Measurements from ENCODE around the gene GSTP1. TPM values are rescaled to one million over a fixed set of nuclear protein-coding genes. Genes with fewer than 3 reads are reported as not detected.

GSTP1 gene
- total RNA-seq, 2 donors from 2014 or later: 543 to 842 TPM

GRCh38 chr11:67626970-67627369 lies 43.4 kb downstream of the GSTP1 start:
- no peak overlapping the region for H3K9ac ChIP-seq (ENCODE audit: low read depth in 2 of 2, low read length in 2 of 2)
- H3K9me3 ChIP-seq: no peaks in the 10 kb centered on the region
- no peak overlapping the region for H3K4me3 ChIP-seq
- H3K4me1 ChIP-seq: peaks cover 16% of the 10 kb centered on the region
- no peak for TF ChIP-seq CTCF (IDR thresholded peaks at IDR 0.05)
- DNase-seq: no peak
- H3K27me3 ChIP-seq: no peaks in the 10 kb centered on the region
- H3K27ac ChIP-seq: no peak overlapping the region
- no peaks in the 10 kb centered on the region for H3K36me3 ChIP-seq
- intact Hi-C loops (cut with DNase I): loop anchor here (5.0 kb wide), 1 partner anchor 35 kb away; no protein-coding TSS in a partner anchor

GRCh38 chr11:67627441-67627811 lies 43.8 kb downstream of the GSTP1 start:
- Histone ChIP-seq H3K27me3 (no peaks in the 10 kb centered on the region), H3K9ac (ENCODE audit: low read depth in 2 of 2, low read length in 2 of 2) (no peak overlapping the region), H3K4me3 (no peak overlapping the region), H3K4me1 (peaks cover 20% of the 10 kb centered on the region), H3K9me3 (no peaks in the 10 kb centered on the region), H3K36me3 (no peaks in the 10 kb centered on the region), H3K27ac (no peak overlapping the region)
- no peak for DNase-seq
- intact Hi-C loops (cut with DNase I): loop anchor here (5.0 kb wide), 1 partner anchor 35 kb away; no protein-coding TSS in a partner anchor
- TF ChIP-seq CTCF (IDR thresholded peaks at IDR 0.05): no peak

GRCh38 chr11:67627812-67628624 lies 44.4 kb downstream of the GSTP1 start:
- no peak overlapping the region for H3K4me3 ChIP-seq
- H3K9me3 ChIP-seq: no peaks in the 10 kb centered on the region
- no peak for TF ChIP-seq CTCF (IDR thresholded peaks at IDR 0.05)
- peaks cover 21% of the 10 kb centered on the region for H3K4me1 ChIP-seq
- peak; percentile 22 for DNase-seq
- H3K27ac ChIP-seq: no peak overlapping the region
- H3K27me3 ChIP-seq: no peaks in the 10 kb centered on the region
- no peaks in the 10 kb centered on the region for H3K36me3 ChIP-seq
- peak overlapping the region in 1 of 2 donors; percentile 12 for H3K9ac ChIP-seq (ENCODE audit: low read depth in 2 of 2, low read length in 2 of 2)
- intact Hi-C loops (cut with DNase I): loop anchor here (5.0 kb wide), 1 partner anchor 34 kb away; no protein-coding TSS in a partner anchor

GRCh38 chr11:67628710-67629385 lies 45.2 kb downstream of the GSTP1 start:
- Histone ChIP-seq H3K4me3 (peak overlapping the region; percentile 63), H3K4me1 (peaks cover 21% of the 10 kb centered on the region), H3K27me3 (no peaks in the 10 kb centered on the region), H3K36me3 (no peaks in the 10 kb centered on the region), H3K27ac (peak overlapping the region; percentile 97), H3K9ac (ENCODE audit: low read depth in 2 of 2, low read length in 2 of 2) (peak overlapping the region; percentile 70 to 97), H3K9me3 (no peaks in the 10 kb centered on the region)
- no peak for TF ChIP-seq CTCF (IDR thresholded peaks at IDR 0.05)
- DNase-seq: no peak
- intact Hi-C loops (cut with DNase I): loop anchor here (5.0 kb wide), 1 partner anchor 33 kb away; no protein-coding TSS in a partner anchor

- H3K4me3 ChIP-seq: peak within 1 kb of the TSS; percentile 63
- intact Hi-C loops (cut with DNase I): loop anchor here (5.0 kb wide), 1 partner anchor 33 kb away; no protein-coding TSS in a partner anchor
- H3K4me1 ChIP-seq: peaks cover 25% of the 10 kb centered on the region
- DNase-seq: peak; percentile 89
- H3K36me3 ChIP-seq: no peaks in the 10 kb centered on the region
- H3K27me3 ChIP-seq: no peaks in the 10 kb centered on the region
- no peaks in the 10 kb centered on the region for H3K9me3 ChIP-seq
- peak; percentile 92 for TF ChIP-seq CTCF (IDR thresholded peaks at IDR 0.05)
- peak within 1 kb of the TSS; percentile 85 to 97 for H3K9ac ChIP-seq (ENCODE audit: low read depth in 2 of 2, low read length in 2 of 2)
- peak within 1 kb of the TSS; percentile 97 for H3K27ac ChIP-seq
These were observed 46.0 kb downstream of the GSTP1 start, which contains the start of gene NUDT8 for GRCh38 chr11:67629386-67630227. Gene NUDT8 (minus strand): TSS chr11:67629937. CDS start chr11:67629911, 26 bp downstream.

Measured in colonic mucosa (tissue), 4 donors.